LHCN-M2 (cell line): ENCODE measurements around the gene SPACDR. TPM values are rescaled to one million over a fixed set of nuclear protein-coding genes. Genes with fewer than 3 reads are reported as not detected.
A peak's percentile ranks its signal among the peaks of the same experiment; 100 is the strongest.

Source experiments
- DNase-seq: peaks from one replicate; pipeline ENCODE4 v3.0.0-alpha.2; 2012; ENCODE audit warnings: low read depth
- total RNA-seq: library from RNA; depleted of rRNA; stranded (reverse); fragments of >200 nt; gene quantifications from 2 replicates; pipeline ENCODE4 v1.2.3, GENCODE V29; 2014

SPACDR gene
- total RNA-seq, 1 experiment from 2014 or later, result not detected

DNA sequence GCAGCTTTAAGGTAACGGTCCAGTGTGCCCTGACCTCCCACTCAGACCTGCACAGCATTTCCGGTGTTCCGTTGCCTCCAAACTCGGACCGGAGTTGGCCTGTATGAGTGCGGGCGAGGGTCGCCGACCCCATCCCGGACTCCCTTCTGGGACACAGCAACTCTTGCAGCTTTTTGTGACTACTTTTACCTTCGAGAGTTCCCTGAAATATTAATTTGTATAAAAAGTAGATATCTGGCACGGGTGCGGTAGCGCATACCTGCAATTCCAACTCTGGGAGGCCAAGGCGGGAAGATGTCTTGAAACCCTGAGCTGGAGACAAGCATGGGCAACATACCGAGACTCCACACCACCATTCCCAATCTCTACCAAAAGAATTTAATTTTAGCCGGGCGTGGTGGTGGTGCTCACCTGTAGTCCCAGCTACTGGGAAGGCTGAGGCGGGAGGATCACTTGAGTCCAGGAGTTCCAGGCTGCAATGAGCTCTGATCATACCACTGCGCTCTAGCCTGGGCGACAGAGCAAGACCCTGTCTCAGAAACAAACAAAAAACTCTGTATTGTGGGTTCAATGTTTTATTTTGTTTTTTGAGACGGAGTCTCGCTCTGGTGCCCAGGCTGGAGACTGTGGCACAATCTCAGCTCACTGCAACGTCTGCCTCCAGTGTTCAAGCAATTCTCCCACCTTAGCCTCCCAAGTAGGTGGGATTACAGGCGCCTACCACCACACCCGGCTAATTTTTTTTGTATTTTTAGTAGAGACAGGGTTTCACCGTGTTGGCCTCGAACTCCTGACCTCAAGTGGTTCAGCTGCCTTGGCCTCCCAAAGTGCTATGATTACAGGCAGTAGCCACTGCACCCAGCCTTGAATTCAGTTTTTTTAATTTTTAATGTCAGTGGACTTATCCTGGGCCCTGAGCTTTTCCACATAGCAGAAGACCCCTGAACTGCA is 26.6 kb downstream of the SPACDR start:
- DNase-seq, result no peak

- DNase-seq, result peak; percentile 39
Observed at GRCh38 chr7:100435401-100436304, 28.4 kb downstream of the SPACDR start.

GRCh38 chr7:100434297-100435144 is 29.5 kb downstream of the SPACDR start:
- no peak for DNase-seq

- DNase-seq, result no peak
Observed at GRCh38 chr7:100433592-100434296, 30.3 kb downstream of the SPACDR start.

DNA sequence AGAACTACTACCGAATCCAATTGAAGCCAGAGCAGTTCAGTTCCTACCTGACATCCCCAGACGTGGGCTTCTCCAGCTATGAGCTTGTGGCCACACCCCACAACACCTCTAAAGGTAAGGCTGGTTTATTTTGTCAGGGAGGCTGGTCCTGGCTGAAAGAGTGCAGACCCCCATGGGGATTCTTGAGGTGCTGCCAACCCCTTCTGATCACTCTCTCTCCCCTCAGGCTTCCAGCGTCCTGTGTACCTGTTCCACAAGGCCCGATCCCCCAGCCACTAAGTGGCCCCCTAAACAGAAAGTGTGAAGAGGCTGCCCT is 30.8 kb downstream of the SPACDR start:
- DNase-seq, result no peak

DNA sequence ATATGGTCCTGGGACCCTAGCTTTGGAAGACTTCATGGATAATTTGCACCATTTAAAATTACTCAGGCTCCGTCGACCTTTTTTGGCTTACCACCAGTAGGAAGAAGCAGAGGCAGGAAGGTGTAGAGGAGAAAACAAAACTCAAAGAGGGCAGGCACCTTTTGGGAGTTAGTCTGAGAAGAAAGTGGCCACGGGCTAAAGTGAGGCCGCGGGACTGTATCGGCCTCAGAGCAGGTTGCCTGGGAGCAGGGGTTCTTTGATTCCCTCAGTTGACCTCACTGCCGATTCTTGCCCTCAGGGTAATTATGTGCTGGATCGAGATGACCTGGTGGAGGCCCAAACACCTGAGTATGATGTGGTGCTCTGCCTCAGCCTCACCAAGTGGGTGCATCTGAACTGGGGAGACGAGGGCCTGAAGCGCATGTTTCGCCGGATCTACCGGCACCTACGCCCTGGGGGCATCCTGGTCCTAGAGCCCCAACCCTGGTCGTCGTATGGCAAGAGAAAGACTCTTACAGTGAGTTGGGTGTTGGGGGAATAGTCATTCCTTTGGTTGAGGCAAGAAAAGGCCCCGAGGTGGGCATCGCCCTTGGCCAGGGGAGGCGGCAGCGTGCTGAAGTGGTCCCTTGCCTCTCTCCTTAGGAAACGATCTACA is 31.3 kb downstream of the SPACDR start:
- DNase-seq, result no peak

- no peak for DNase-seq
Observed at GRCh38 chr7:100432053-100432452, 32.0 kb downstream of the SPACDR start.

DNA sequence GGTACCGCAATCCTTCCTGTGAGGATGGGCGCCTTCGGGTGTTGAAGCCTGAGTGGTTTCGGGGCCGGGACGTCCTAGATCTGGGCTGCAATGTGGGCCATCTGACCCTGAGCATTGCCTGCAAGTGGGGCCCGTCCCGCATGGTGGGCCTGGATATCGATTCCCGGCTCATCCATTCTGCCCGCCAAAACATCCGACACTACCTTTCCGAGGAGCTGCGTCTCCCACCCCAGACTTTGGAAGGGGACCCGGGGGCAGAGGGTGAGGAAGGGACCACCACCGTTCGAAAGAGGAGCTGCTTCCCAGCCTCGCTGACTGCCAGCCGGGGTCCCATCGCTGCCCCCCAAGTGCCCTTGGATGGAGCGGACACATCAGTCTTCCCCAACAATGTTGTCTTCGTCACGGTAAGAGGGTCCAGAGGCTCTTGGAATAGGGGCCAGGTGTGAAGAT is 32.7 kb downstream of the SPACDR start:
- DNase-seq, result no peak

DNA sequence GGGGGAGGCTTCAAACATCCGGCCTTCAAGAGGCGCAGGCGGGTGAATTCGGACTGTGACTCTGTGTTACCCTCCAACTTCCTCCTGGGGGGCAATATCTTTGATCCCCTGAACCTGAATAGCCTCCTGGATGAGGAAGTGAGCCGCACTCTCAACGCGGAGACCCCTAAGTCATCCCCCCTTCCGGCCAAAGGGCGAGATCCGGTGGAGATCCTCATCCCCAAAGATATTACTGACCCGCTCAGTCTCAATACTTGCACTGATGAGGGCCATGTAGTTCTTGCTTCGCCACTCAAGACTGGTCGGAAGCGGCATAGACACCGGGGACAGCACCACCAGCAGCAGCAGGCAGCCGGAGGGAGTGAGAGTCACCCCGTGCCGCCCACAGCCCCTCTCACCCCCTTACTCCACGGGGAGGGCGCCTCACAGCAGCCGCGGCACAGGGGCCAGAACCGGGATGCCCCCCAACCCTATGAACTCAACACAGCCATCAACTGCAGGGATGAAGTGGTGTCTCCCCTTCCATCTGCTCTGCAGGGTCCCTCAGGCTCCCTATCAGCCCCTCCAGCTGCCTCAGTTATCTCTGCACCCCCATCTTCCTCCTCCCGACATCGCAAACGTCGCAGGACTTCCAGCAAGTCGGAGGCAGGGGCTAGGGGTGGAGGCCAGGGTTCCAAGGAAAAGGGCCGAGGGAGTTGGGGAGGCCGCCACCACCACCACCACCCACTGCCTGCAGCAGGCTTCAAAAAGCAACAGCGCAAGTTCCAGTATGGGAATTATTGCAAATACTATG is 33.4 kb downstream of the SPACDR start:
- no peak for DNase-seq

DNA sequence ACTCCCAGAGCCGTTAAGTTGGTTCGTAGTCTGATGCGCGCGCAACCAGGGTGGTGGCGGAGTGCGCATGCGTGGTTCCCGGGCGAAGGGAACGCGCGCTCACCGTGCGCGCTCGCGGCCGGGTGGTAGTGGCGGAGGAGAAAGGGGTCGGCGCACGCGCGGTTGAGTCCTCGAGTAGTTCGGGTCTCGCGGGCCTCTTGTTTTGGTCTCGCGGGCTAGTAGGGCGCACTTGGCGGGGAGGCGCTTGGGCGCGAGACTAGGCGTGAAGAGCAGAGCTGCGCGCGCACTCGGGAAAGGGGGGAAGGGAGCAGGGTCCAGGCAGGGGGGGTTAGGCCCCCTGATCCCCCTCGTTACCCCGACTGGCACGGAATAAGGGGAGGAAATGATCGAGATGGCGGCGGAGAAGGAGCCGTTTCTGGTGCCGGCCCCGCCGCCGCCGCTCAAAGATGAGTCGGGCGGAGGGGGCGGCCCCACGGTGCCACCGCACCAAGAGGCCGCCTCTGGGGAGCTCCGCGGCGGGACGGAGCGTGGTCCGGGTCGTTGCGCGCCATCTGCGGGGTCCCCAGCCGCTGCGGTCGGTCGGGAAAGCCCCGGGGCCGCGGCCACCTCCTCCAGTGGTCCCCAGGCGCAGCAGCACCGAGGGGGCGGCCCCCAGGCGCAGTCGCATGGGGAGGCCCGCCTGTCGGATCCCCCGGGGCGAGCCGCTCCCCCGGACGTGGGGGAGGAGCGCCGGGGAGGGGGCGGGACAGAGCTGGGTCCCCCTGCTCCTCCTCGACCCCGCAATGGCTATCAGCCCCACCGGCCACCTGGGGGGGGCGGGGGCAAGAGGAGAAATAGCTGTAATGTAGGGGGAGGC is 34.2 kb downstream of the SPACDR start, which contains the start of gene MEPCE:
MEPCE (plus strand) TSS at position 195 of the 856 bp plus-strand sequence; CDS start at position 383, 188 bp downstream.
- peak; percentile 97 for DNase-seq

DNA sequence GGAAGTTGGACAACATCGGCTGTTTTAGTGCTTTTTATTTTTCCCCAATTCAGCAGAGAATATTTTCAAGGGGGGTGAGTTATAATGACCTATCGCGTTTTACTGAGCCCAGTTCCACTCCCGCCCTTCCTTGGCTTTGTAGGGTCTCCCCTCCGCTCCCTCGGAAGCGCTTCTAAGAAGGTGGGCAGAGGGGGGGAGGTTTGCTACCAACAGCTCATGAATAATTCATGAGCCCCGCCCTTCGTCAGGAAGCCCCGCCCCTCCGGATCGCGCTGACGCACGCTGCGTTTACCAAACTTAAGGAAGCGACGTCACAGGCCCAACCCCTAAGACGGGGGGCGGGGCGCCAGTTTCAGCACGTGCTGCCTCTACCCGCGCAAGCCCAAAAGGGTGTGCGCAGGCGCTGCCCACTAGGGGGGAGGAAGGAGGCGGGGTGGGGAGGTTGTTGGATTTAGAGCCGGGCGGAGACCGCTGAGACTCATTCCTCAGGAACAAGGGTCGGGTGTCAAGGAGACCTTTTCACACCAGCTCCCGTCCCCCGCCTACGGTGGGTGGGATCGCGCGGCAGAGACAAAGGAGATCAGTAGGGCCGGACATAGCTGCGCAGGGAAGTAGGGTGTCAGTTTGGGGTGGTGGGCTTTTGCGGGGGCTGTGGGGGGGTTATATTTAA is 35.0 kb downstream of the SPACDR start:
- DNase-seq, result peak; percentile 100

GRCh38 chr7:100428199-100428966 is 35.7 kb downstream of the SPACDR start, which contains the start of gene ZCWPW1:
Gene ZCWPW1 (minus strand): TSS chr7:100428703. CDS start chr7:100420649, 8,054 bp downstream.
- peak; percentile 98 for DNase-seq

DNA sequence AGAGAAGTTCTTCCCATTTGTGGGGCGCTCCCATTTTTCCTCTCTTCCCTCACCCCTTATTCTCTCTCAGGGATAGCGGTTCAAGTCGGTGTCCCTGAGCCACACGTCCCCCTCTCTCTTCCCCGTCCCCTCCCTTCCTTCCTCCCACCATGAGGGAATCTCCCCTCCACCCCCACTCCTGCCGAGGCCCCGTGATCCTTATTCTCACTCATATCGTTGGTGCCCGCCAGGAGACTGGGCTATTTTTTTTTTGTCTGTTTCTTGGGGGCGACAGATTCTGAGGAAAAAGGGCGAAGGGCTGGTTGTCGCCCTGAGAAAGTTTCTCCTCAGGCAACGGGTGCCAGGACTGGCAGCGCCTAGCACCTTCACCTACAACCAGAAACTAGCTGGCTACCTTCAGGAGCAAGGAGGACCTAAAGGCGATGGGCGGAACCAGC is 36.3 kb downstream of the SPACDR start:
- DNase-seq, result no peak

- no peak for DNase-seq
Observed at GRCh38 chr7:100426516-100426915, 37.5 kb downstream of the SPACDR start.

DNA sequence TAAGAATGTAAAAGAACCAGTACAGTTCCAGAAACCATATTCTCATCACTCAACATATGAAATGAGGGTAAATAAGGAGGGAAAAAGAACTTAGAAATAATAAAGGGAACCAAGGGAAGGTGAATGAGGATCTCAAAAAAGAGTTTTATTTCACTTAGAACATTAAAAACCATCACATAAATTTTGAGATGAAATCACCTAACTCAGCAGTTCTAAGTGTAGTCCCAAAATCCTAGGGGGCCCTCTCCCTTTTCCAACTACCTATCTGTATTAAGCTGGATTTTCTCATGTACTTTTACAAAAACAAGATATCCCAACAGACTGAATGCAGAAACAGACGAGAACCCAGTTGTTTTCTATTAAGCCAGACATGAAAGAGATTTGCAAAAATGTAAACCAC is 38.7 kb downstream of the SPACDR start:
- no peak for DNase-seq

- no peak for DNase-seq
Observed at GRCh38 chr7:100423315-100423714, 40.7 kb downstream of the SPACDR start.
